Measurements from ENCODE around the gene WFDC1.

The WFDC1 gene

GRCh38 chr16:84314814-84315213, 20.1 kb downstream of the WFDC1 start:
- Histone ChIP-seq H3K27ac (ENCODE audit: low read depth, low read length) (no peak overlapping the region), H3K36me3 (ENCODE audit: insufficient read depth, low read length) (no peaks in the 10 kb centered on the region), H3K27me3 (ENCODE audit: insufficient read depth, low read length) (peaks cover 28% of the 10 kb centered on the region), H3K4me3 (ENCODE audit: low read depth, low read length) (no peak overlapping the region), H3K79me2 (ENCODE audit: control insufficient read depth, insufficient read depth, low read length, unreplicated experiment) (no peaks in the 10 kb centered on the region), H2AFZ (ENCODE audit: low read length, unreplicated experiment) (no peak overlapping the region), H3K4me1 (ENCODE audit: control insufficient read depth, insufficient read depth, low read length, unreplicated experiment) (peaks cover 15% of the 10 kb centered on the region)

GRCh38 chr16:84315422-84315821, 20.7 kb downstream of the WFDC1 start:
- no peak overlapping the region for H3K27ac ChIP-seq (ENCODE audit: low read depth, low read length)
- no peak overlapping the region for H2AFZ ChIP-seq (ENCODE audit: low read length, unreplicated experiment)
- no peak overlapping the region for H3K4me3 ChIP-seq (ENCODE audit: low read depth, low read length)
- H3K36me3 ChIP-seq (ENCODE audit: insufficient read depth, low read length) = no peaks in the 10 kb centered on the region
- no peaks in the 10 kb centered on the region for H3K79me2 ChIP-seq (ENCODE audit: control insufficient read depth, insufficient read depth, low read length, unreplicated experiment)
- peaks cover 15% of the 10 kb centered on the region for H3K4me1 ChIP-seq (ENCODE audit: control insufficient read depth, insufficient read depth, low read length, unreplicated experiment)
- peaks cover 34% of the 10 kb centered on the region for H3K27me3 ChIP-seq (ENCODE audit: insufficient read depth, low read length)

GRCh38 chr16:84318091-84318975, 23.7 kb downstream of the WFDC1 start:
- peaks cover 44% of the 10 kb centered on the region for H3K27me3 ChIP-seq (ENCODE audit: insufficient read depth, low read length)
- H3K79me2 ChIP-seq (ENCODE audit: control insufficient read depth, insufficient read depth, low read length, unreplicated experiment) = no peaks in the 10 kb centered on the region
- H3K4me1 ChIP-seq (ENCODE audit: control insufficient read depth, insufficient read depth, low read length, unreplicated experiment) = peaks cover 15% of the 10 kb centered on the region
- no peaks in the 10 kb centered on the region for H3K36me3 ChIP-seq (ENCODE audit: insufficient read depth, low read length)
- H2AFZ ChIP-seq (ENCODE audit: low read length, unreplicated experiment) = no peak overlapping the region
- H3K4me3 ChIP-seq (ENCODE audit: low read depth, low read length) = no peak overlapping the region
- no peak overlapping the region for H3K27ac ChIP-seq (ENCODE audit: low read depth, low read length)

GRCh38 chr16:84319146-84319760, 24.6 kb downstream of the WFDC1 start:
- H3K79me2 ChIP-seq (ENCODE audit: control insufficient read depth, insufficient read depth, low read length, unreplicated experiment) = no peaks in the 10 kb centered on the region
- no peak overlapping the region for H3K4me3 ChIP-seq (ENCODE audit: low read depth, low read length)
- H3K4me1 ChIP-seq (ENCODE audit: control insufficient read depth, insufficient read depth, low read length, unreplicated experiment) = peaks cover 13% of the 10 kb centered on the region
- H2AFZ ChIP-seq (ENCODE audit: low read length, unreplicated experiment) = no peak overlapping the region
- H3K36me3 ChIP-seq (ENCODE audit: insufficient read depth, low read length) = no peaks in the 10 kb centered on the region
- H3K27ac ChIP-seq (ENCODE audit: low read depth, low read length) = no peak overlapping the region
- peaks cover 44% of the 10 kb centered on the region for H3K27me3 ChIP-seq (ENCODE audit: insufficient read depth, low read length)

GRCh38 chr16:84320511-84320910, 25.8 kb downstream of the WFDC1 start:
- Histone ChIP-seq H3K79me2 (ENCODE audit: control insufficient read depth, insufficient read depth, low read length, unreplicated experiment) (no peaks in the 10 kb centered on the region), H3K27me3 (ENCODE audit: insufficient read depth, low read length) (peaks cover 49% of the 10 kb centered on the region), H3K27ac (ENCODE audit: low read depth, low read length) (no peak overlapping the region), H3K4me1 (ENCODE audit: control insufficient read depth, insufficient read depth, low read length, unreplicated experiment) (peaks cover under 1% of the 10 kb centered on the region), H3K36me3 (ENCODE audit: insufficient read depth, low read length) (no peaks in the 10 kb centered on the region), H3K4me3 (ENCODE audit: low read depth, low read length) (no peak overlapping the region), H2AFZ (ENCODE audit: low read length, unreplicated experiment) (no peak overlapping the region)

- peaks cover 61% of the 10 kb centered on the region for H3K27me3 ChIP-seq (ENCODE audit: insufficient read depth, low read length)
Measured at GRCh38 chr16:84321932-84322331, 27.3 kb downstream of the WFDC1 start.

GRCh38 chr16:84322749-84323148, 28.1 kb downstream of the WFDC1 start:
- H3K4me3 ChIP-seq (ENCODE audit: low read depth, low read length) = no peak overlapping the region
- H3K4me1 ChIP-seq (ENCODE audit: control insufficient read depth, insufficient read depth, low read length, unreplicated experiment) = no peaks in the 10 kb centered on the region
- peaks cover 68% of the 10 kb centered on the region for H3K27me3 ChIP-seq (ENCODE audit: insufficient read depth, low read length)
- no peak overlapping the region for H2AFZ ChIP-seq (ENCODE audit: low read length, unreplicated experiment)
- no peak overlapping the region for H3K27ac ChIP-seq (ENCODE audit: low read depth, low read length)
- H3K79me2 ChIP-seq (ENCODE audit: control insufficient read depth, insufficient read depth, low read length, unreplicated experiment) = no peaks in the 10 kb centered on the region
- no peaks in the 10 kb centered on the region for H3K36me3 ChIP-seq (ENCODE audit: insufficient read depth, low read length)

More at GRCh38 chr16:84321932-84322331, 27.3 kb downstream of the WFDC1 start:
- Histone ChIP-seq H3K4me3 (ENCODE audit: low read depth, low read length) (no peak overlapping the region), H3K27ac (ENCODE audit: low read depth, low read length) (no peak overlapping the region), H3K79me2 (ENCODE audit: control insufficient read depth, insufficient read depth, low read length, unreplicated experiment) (no peaks in the 10 kb centered on the region), H2AFZ (ENCODE audit: low read length, unreplicated experiment) (no peak overlapping the region), H3K36me3 (ENCODE audit: insufficient read depth, low read length) (no peaks in the 10 kb centered on the region), H3K4me1 (ENCODE audit: control insufficient read depth, insufficient read depth, low read length, unreplicated experiment) (no peaks in the 10 kb centered on the region)

GRCh38 chr16:84323606-84324005, 28.9 kb downstream of the WFDC1 start:
- Histone ChIP-seq H2AFZ (ENCODE audit: low read length, unreplicated experiment) (no peak overlapping the region), H3K4me3 (ENCODE audit: low read depth, low read length) (no peak overlapping the region), H3K79me2 (ENCODE audit: control insufficient read depth, insufficient read depth, low read length, unreplicated experiment) (no peaks in the 10 kb centered on the region), H3K4me1 (ENCODE audit: control insufficient read depth, insufficient read depth, low read length, unreplicated experiment) (no peaks in the 10 kb centered on the region), H3K36me3 (ENCODE audit: insufficient read depth, low read length) (no peaks in the 10 kb centered on the region), H3K27ac (ENCODE audit: low read depth, low read length) (no peak overlapping the region), H3K27me3 (ENCODE audit: insufficient read depth, low read length) (peaks cover 72% of the 10 kb centered on the region)

GRCh38 chr16:84324434-84325262, 30.0 kb downstream of the WFDC1 start:
- Histone ChIP-seq H3K79me2 (ENCODE audit: control insufficient read depth, insufficient read depth, low read length, unreplicated experiment) (no peaks in the 10 kb centered on the region), H3K4me3 (ENCODE audit: low read depth, low read length) (no peak overlapping the region), H2AFZ (ENCODE audit: low read length, unreplicated experiment) (no peak overlapping the region), H3K36me3 (ENCODE audit: insufficient read depth, low read length) (no peaks in the 10 kb centered on the region), H3K27ac (ENCODE audit: low read depth, low read length) (no peak overlapping the region), H3K4me1 (ENCODE audit: control insufficient read depth, insufficient read depth, low read length, unreplicated experiment) (no peaks in the 10 kb centered on the region), H3K27me3 (ENCODE audit: insufficient read depth, low read length) (peaks cover 69% of the 10 kb centered on the region)

GRCh38 chr16:84326545-84326944, 31.9 kb downstream of the WFDC1 start:
- Histone ChIP-seq H3K4me3 (ENCODE audit: low read depth, low read length) (no peak overlapping the region), H3K27me3 (ENCODE audit: insufficient read depth, low read length) (peaks cover 50% of the 10 kb centered on the region), H3K79me2 (ENCODE audit: control insufficient read depth, insufficient read depth, low read length, unreplicated experiment) (no peaks in the 10 kb centered on the region), H3K27ac (ENCODE audit: low read depth, low read length) (no peak overlapping the region), H3K4me1 (ENCODE audit: control insufficient read depth, insufficient read depth, low read length, unreplicated experiment) (no peaks in the 10 kb centered on the region), H2AFZ (ENCODE audit: low read length, unreplicated experiment) (no peak overlapping the region), H3K36me3 (ENCODE audit: insufficient read depth, low read length) (no peaks in the 10 kb centered on the region)
